Measurements from ENCODE around the gene B4GALNT3.
A peak's percentile ranks its signal among the peaks of the same experiment; 100 is the strongest.

B4GALNT3 gene

GRCh38 chr12:541676-542324, 82.1 kb downstream of the B4GALNT3 start:
- DNase-seq: no peak

- DNase-seq: no peak
These were observed 82.8 kb downstream of the B4GALNT3 start for GRCh38 chr12:542395-543113.

GRCh38 chr12:543114-543451, 83.3 kb downstream of the B4GALNT3 start:
- no peak for DNase-seq

DNA sequence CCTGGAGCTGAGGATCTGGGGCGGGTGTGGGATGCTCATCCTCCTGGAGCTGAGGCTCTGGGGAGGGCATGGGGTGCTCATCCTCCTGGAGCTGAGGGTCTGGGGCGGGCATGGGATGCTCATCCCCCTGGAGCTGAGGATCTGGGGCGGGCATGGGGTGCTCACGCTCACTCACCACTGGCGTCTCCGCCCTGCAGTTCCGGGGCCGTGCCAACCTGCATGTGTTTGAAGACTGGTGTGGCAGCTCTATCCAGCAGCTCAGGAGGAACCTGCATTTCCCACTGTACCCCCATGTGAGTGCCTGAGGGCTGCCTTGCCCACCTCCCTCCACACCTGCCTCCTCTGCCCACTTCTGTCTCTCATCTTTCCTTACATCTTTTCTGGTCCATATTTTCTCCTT, 84.4 kb downstream of the B4GALNT3 start:
- DNase-seq: no peak

DNA sequence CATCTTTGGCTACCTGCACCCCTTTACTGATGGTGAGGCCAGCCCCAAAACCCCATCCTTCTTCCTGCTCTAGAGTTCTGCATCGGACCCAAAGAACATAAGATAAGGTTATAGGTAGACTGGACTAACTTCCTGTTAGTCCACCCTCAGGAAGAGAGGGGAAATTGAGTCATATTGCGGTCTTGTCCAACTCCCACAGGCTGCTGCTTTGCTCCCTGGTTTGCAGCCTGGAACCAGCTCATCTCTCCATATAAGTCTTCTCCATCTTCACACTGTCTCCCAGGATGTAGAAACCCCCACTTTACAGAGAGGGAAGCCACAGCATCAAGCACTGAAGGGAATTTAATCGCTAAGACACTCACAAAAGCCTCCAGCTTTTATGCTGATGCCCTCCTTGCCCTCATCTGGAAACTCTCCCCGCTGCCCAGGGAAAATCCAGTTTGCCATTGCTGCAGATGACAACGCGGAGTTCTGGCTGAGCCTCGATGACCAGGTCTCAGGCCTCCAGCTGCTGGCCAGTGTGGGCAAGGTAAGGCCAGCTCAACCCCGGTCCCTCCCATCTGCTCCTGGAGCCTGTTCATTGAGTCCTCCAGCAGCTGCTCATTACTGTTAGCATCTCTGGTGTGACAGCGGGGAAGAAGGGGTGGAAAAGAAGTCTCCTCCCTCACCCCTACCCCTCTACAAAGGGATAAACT, 85.3 kb downstream of the B4GALNT3 start:
- DNase-seq: no peak

GRCh38 chr12:545835-546234, 86.1 kb downstream of the B4GALNT3 start:
- DNase-seq: no peak

- DNase-seq: no peak
These were observed 86.7 kb downstream of the B4GALNT3 start for GRCh38 chr12:546265-546919.

DNA sequence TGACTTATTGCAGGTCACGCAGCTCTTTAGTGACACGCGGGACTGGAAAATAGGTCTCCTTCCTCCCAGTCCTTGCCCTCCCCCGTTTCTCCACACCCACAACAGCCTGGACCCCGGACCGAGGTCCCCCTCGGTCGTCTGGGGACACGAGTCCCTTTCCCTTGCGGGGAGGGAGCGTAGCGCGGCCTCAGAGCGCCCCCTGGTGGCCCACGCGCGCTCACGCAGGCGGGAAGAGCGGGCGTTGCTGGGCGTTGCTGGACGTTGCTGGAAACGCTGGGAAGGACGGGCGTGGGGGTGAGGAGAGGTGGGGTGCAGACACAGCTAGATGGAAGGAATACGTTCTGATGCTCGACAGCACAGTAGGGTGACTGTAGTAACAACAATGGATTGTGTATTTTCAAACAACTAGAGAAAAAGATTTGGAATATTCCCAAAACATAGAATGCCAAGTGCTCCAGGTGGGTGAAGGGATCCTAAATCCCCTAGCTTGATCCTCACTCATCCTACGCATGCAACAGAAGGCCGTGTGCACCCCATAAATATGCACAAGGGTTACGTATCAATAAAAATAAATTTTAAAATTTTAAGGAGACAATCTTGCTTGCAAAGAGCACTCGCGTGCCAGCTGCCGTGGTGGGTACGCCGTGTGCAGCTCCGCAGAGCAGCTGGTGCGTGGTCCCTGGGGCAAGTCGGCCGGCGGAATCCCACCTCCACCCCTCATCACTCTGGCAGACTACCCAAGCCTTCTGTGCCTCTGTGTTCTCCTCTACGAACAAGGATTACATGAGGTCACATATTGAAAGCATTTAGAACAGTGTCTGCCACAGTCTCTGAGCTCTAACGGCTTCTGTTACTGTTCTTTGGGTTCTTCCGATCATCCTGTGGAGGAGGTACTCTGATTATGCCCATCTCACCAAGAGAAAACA, 87.4 kb downstream of the B4GALNT3 start:
- DNase-seq: peak; percentile 80

GRCh38 chr12:547883-548470, 88.2 kb downstream of the B4GALNT3 start:
- DNase-seq: no peak

DNA sequence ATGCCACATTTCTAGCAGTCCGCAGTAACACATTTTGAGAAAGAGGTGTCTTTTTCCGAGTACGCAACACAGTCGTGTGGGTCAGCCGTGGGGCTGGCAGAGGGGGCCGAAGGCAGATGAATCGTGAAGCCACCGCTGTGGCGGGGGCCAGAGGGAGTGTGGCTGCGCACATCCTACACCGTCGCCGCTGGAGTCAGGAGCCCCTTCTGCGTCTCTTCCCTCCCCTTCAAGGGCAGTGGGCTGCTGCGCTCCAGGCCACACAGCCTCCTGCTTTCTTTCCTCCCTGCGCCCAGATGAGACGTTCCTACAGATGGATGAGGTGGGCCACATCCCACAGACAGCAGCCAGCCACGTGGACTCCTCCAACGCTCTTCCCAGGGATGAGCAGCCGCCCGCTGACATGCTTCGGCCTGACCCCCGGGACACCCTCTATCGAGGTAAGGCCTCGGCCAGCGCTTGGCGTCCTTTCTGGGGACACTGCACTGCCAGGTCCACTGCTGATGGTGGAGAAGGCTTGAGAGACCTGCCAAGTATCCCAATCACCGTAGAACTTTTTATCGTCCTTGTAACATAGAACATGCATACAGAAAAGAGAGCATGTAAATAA, 89.8 kb downstream of the B4GALNT3 start:
- no peak for DNase-seq

DNA sequence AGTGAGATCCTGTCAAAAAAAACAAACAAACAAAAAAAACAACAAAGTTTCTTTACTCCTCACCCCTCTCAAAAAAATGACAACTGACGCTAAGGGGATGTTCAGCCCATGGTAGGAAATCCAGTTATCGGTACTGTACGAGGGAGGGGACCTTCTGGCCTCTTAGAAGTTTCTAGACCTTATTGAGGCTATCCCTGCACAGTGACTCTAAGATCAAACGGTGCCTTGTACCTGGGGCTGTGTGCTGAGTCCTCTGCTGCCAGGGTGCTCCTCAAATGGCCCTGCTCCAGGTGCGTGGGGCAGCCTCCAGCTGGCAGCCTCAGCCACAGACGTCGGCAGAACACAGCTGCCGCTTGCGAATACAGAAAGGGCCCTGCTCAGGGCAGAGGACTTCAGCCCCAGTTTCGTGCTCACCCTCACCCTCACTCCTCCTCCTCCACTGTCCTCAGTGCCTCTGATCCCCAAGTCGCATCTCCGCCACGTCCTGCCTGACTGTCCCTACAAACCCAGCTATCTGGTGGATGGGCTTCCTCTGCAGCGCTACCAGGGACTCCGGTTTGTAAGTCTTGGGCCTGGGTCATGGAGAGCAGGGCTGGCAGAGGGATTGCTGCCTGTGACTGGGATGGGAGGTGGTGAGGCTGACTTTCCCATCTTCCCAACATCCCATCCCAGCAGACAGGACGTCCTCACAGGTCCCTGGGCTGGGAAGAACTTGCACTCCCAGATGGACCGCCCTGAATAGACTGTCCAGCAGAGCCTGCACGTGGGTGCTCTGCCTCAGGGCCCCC, 90.9 kb downstream of the B4GALNT3 start:
- DNase-seq: no peak

DNA sequence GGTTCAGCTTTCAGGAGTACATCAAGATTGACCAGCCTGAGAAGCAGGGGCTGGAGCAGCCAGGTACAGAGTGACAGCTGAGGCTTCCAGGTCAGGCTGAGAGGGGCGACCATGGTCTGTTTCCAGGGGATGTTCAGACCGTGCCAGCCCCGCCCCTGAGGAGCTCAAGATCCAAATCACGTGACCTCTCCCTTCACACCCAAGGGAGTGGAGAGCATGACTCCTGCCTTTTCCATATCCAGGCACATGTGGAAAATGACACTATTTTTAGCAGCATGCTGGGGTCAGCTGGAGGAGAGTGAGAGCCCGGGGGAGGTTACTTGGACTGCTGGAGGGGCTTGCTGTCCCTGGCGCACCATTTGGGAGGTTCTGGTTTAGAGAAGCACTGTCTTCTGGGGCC, 92.7 kb downstream of the B4GALNT3 start:
- no peak for DNase-seq

- no peak for DNase-seq
These were observed 93.7 kb downstream of the B4GALNT3 start for GRCh38 chr12:553216-554000.

DNA sequence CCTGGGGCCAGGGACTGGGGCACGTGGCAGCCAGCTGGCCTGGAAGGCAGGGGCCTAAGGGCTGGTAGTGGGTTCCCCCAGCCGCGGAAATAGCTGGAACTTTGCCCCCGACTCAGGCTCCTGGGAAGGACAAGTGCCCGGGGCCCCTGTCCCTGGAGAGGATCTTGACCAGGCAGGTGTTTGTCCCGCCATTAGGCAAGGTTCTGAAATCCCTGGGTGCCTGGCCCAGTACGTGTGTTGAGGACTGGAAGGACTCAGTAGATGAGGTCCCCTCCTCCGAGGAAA, 94.2 kb downstream of the B4GALNT3 start:
- no peak for DNase-seq

GRCh38 chr12:556498-556897, 96.8 kb downstream of the B4GALNT3 start:
- no peak for DNase-seq

GRCh38 chr12:558580-558979, 98.8 kb downstream of the B4GALNT3 start:
- DNase-seq: no peak

GRCh38 chr12:559208-559905, 99.6 kb downstream of the B4GALNT3 start:
- no peak for DNase-seq

- DNase-seq: no peak
These were observed 100.2 kb downstream of the B4GALNT3 start for GRCh38 chr12:559906-560455.

GRCh38 chr12:560691-561390, 101.1 kb downstream of the B4GALNT3 start:
- no peak for DNase-seq

Measured in activated CD4-positive, alpha-beta T cell treated with anti-CD3 and anti-CD28 coated beads for 48 hours (primary cell).